ENCODE results near the gene TEX28.
"Not testable (repeated sequence)": the region's sequence is repeated elsewhere in the genome, so short reads cannot be mapped to it uniquely, and the experiment has no call there.

Gene TEX28

DNA sequence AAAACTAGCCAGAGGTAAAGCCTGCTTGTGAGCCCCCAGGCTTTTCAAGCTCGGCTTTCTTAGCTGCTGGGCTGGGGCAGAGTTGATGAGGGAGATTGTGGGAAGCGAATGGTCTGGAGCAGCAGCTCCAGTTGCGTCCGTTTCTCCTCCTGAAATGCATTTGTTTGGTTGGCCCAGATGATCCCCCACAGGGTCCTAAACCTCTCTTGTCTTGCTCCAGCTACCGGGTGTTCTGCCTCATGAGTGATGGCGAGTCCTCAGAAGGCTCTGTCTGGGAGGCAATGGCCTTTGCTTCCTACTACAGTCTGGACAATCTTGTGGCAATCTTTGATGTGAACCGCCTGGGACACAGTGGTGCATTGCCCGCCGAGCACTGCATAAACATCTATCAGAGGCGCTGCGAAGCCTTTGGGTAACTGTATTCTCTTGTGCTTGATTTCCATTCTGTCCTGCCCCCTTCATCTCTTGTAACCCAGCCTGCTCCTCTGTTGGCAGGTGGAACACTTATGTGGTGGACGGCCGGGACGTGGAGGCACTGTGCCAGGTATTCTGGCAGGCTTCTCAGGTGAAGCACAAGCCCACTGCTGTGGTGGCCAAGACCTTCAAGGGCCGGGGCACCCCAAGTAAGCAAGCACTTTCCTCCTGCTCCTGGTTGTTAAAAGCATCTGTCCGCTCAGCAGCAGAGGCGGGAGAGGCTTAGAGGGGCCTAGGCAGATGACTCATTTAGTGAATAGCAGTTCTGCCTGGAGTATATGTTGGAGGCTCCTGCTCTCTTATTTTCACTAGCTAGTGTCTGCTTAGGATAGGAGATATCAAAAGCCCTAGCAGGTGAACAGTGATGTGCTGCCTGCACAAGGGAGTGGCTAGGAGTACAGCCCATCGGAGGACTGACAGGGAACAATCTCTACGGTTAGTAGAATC, 16.0 kb upstream of the TEX28 start:
- no peak for DNase-seq

- no peak for DNase-seq
Observed at GRCh38 chrX:154309041-154309775, 14.3 kb upstream of the TEX28 start.

DNA sequence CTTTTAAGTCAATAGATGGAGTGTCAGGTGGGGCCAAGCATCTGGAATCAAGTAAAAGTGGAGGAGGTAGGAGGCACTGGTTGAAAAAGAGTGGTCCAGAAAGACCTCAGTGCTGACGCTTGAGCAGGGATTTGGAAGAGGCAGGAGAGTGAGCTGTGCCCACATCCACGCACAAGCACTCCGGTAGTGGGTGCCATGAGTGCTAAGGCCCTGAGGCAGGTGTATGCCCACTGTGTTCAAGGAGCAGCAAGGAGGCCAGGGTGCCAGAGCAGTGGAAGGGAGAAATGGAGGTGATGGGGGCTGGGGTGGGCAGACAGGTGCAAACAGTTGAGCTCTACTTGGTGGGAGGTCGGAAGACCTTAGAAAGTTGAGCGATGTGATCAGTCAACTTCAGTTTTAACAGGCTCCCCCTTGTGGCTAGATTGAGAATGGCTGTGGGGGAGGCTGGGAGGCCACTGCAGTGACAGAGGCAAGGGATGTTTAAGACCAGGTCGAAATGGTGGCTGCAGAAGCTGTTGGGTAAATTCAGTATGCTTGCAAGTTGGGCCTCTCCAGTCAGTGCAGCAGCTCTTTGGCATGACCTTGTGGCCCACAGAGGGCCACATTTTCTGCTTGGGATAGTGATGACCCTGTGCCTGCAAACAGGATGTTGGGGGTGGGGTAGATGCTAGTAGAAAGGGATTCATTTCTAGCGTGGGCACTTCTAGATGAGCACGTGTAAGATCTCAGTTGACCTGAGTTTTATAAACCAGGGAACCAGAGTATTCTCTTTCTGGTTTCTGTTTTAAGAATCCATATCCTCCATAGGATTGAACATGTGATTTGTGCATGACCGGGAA, 13.4 kb upstream of the TEX28 start:
- DNase-seq, result peak; percentile 80

GRCh38 chrX:154307202-154307601, 12.3 kb upstream of the TEX28 start:
- no peak for DNase-seq

GRCh38 chrX:154305541-154306205, 10.7 kb upstream of the TEX28 start:
- no peak for DNase-seq

DNA sequence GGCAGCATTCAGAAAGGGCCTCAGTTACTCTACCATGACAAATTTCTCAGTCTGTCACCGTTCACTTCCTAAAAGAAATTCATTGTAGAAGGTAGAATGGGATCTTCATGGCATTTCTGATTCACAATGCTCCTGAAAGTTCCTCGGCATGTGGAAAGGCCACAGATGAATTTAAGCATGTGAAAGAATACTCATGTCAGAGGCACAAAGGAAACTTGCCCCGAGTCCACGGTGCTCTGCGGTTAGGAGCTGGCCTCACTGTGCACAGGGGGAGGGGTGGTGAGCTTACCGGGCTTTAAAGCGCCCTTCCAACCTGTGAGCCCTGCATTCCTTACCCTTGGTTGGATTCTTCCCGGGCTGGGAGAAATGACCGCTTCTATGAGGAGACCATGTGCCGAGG, 9.9 kb upstream of the TEX28 start:
- DNase-seq, result no peak

DNA sequence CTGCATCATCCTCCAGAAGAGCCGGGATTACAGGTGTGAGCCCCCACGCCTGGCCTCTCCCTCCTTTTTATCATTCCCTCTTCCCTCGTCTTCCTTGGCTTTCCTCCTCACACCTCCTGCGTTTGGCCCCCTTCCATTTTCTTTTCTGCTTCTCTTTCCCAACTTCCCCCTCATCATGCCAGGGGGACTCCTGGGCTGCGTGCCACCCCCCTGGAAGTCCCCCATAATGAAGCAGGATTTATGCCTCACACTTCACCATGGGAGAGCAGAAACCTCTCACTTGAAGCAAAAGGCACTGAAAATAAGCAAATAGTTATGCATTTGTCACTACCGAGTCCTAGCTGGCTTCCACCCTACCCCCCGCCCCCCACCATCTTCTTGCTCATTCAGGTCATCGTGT, 8.6 kb upstream of the TEX28 start:
- no peak for DNase-seq

- not testable (repeated sequence) for DNase-seq
Observed at GRCh38 chrX:154302998-154303397, 8.1 kb upstream of the TEX28 start.

DNA sequence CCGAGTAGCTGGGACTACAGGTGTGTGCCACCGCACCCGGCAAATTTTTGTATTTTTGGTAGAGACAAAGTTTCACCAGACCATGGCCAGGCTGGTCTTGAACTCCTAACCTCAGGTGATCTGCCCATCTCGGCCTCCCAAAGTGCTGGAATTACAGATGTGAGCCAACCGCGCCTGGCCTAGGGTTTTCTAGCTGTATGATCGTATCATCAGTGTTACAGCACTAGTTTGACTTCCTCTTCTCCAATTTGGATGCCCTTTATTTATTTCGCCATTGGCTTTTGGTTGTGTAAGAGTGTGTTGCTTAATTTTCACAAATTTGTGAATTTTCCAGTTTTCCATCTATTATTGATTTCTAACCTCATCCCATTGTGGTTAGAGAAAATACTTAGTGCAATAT, 5.9 kb upstream of the TEX28 start:
- no peak for DNase-seq

GRCh38 chrX:154298312-154298711, 3.4 kb upstream of the TEX28 start:
- DNase-seq, result no peak

DNA sequence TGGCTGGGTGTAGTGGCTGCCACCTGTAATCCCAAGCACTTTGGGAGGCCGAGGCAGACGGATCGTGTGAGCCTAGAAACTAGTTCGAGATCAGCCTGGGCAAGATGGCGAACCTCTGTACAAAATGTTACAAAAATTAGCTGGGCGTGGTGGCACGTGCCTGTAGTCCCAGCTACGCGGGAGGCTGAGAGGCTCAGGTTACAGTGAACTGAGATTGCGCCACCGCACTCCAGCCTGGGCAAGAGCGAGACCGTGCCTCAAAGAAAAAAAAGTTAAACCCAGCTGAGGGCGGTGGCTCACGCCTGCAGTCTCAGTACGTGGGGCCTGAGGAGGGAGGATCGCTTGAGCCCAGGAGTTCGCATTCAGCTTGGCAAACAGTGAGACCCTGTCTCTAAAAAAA, 1.8 kb upstream of the TEX28 start:
- DNase-seq, result no peak

GRCh38 chrX:154295664-154296310, 863 bp upstream of the TEX28 start, which contains the start of gene TKTL1:
TKTL1 (plus strand) TSS chrX:154295795; CDS start chrX:154295860, 65 bp downstream.
- no peak for DNase-seq

- DNase-seq, result not testable (repeated sequence)
Observed at GRCh38 chrX:154286406-154286805, 8.5 kb downstream of the TEX28 start.

DNA sequence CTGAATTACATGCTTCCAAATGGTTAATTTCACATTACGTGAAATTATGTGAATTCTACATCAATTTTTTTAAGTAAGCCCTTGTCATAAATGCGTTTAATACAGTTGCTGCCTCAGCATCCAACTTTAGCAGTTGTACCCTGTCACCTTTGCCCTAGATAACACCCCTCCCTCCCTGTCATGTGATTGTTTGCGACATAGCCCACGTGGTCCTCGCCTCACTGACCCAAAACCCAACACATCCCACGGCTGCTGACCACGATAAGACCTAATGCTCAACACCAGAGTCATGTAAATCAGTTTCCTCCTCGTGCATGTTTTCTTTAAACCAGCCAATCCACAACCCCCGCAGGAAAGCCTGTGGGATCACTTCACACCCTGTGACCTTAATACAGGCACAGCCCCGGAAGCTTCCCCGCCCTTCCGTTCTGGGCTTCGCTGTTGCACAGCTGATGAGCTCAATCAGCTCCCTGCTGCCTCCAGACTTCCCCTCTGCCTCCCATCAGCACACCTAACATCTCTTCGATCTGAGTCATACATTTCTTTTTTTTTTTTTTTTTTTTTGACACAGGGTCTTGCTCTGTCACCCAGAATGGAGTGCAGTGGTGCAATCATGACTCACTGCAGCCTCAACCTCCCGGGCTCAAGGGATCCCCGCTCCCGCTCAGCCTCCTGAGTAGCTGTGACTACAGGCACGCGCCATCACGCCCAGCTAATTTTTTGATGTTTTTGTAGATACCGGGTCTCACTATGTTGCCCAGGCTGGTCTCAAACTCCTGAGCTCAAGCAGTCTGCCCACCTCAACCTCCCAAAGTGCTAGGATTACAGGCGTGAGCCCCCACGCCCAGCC, 10.2 kb downstream of the TEX28 start:
- not testable (repeated sequence) for DNase-seq

DNA sequence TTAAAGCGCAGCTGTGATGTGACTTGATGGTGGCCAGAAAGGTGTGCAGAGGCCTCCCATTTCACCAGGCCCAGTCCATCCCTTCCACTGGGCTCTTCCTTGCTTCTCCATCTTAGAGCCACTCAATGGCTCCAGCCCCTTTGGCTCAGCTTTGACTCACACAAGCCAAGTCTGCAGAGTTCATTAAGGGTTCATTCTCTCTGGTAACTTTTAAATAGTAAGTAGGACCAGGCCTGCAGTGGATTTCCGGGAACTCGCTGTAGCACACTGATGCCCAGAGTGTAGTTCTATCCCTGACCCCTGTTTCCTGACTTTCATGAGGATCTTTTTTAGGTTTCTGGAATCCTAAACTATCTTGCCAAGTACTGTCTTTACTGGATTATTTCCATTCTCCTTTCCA, 25.7 kb downstream of the TEX28 start:
- DNase-seq, result not testable (repeated sequence)

- not testable (repeated sequence) for DNase-seq
Observed at GRCh38 chrX:154263072-154263471, 31.9 kb downstream of the TEX28 start.

GRCh38 chrX:154258711-154259110, 36.2 kb downstream of the TEX28 start:
- DNase-seq, result not testable (repeated sequence)

- DNase-seq, result not testable (repeated sequence)
Observed at GRCh38 chrX:154257282-154257681, 37.6 kb downstream of the TEX28 start, which contains the start of gene OPN1MW3. OPN1MW3 (plus strand) TSS chrX:154257582; CDS start chrX:154257620, 38 bp downstream.

- not testable (repeated sequence) for DNase-seq
Observed at GRCh38 chrX:154248076-154248475, 46.8 kb downstream of the TEX28 start.

- not testable (repeated sequence) for DNase-seq
Observed at GRCh38 chrX:154247377-154248045, 47.4 kb downstream of the TEX28 start.

All from activated naive CD4-positive, alpha-beta T cell treated with anti-CD3 and anti-CD28 coated beads, Interleukin-2, amount 50 U/mL, for 16 hours (primary cell).